Measurements from ENCODE around the gene CDC6. TPM values are rescaled to one million over a fixed set of nuclear protein-coding genes. Genes with fewer than 3 reads are reported as not detected.
"Not testable (repeated sequence)": the region's sequence is repeated elsewhere in the genome, so short reads cannot be mapped to it uniquely, and the experiment has no call there.

The CDC6 gene
- total RNA-seq, 1 donor from 2014 or later = 2.3 TPM

DNA sequence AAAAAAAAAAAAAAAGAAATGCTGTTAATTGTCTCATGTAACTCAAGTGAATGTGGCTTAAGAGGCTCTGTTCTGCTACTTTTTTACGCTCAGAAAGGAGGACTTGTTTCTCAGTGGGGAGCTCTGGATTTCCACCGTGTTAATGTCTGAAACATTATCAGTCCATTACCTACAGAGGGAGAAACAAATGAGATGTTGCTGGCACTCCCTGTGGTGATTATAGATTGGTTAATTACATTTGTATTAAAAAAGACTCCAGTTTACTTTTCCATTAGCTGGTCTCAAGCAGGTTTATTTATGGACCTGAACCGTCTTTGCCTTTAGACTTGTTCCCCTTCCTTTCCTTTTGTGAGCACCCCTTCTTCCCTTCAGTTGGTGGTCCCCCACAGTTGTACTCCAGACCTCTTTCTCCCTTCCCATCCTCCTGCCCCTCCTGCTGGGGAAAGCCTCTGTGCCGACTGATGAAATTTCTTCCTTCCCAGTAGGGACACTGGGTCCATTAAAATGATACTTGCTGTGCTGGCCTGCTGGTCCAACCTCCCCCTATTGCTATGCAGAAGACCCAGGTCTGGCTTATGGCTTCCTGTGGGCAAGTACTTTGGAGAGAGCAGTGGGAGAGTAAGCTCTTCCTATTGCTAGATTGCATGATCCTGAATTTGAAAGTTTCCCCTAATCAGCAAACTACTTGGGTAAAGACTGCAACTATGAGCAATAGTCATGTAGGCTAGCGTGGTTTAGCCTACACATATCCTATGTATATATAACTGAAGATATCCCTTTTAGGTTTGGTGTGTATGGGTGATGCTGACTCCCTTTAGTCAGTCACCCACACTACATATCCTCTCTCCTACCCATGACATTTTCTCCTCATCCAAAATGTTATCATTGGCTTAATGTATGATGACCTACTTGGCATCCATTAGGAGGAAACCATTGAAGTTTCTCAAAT is 8.1 kb downstream of the CDC6 start:
- Histone ChIP-seq H3K4me1 (peaks cover 10% of the 10 kb centered on the region), H3K9me3 (no peaks in the 10 kb centered on the region), H3K27ac (no peak overlapping the region), H3K27me3 (ENCODE audit: low read depth) (no peaks in the 10 kb centered on the region), H3K36me3 (no peaks in the 10 kb centered on the region), H3K4me3 (no peak overlapping the region)
- ATAC-seq (no peak), DNase-seq (no peak)
- intact Hi-C loops (cut with DNase I) = loop anchor here (10.0 kb wide), 1 partner anchor 101 kb away; no protein-coding TSS in a partner anchor
- TF ChIP-seq, protein P1, sequence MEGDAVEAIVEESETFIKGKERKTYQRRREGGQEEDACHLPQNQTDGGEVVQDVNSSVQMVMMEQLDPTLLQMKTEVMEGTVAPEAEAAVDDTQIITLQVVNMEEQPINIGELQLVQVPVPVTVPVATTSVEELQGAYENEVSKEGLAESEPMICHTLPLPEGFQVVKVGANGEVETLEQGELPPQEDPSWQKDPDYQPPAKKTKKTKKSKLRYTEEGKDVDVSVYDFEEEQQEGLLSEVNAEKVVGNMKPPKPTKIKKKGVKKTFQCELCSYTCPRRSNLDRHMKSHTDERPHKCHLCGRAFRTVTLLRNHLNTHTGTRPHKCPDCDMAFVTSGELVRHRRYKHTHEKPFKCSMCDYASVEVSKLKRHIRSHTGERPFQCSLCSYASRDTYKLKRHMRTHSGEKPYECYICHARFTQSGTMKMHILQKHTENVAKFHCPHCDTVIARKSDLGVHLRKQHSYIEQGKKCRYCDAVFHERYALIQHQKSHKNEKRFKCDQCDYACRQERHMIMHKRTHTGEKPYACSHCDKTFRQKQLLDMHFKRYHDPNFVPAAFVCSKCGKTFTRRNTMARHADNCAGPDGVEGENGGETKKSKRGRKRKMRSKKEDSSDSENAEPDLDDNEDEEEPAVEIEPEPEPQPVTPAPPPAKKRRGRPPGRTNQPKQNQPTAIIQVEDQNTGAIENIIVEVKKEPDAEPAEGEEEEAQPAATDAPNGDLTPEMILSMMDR (IDR thresholded peaks at IDR 0.05) = no peak

DNA sequence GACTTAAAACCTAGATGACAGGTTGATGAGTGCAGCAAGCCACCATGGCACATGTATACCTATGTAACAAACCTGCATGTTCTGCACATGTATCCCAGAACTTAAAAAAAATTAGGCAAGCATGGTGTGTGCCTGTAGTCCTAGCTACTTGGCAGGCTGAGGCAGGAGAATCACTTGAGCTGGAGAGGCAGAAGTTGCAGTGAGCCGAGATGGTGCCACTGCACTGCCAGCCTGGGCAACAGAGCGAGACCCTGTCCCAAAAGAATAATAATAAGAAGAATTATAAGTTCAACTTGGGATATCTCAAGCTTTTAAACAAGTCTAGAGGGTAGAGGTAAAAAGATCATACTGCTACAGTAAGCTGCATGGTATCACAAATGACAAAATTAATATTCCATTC is 9.8 kb downstream of the CDC6 start:
- DNase-seq (no peak), ATAC-seq (no peak)
- Histone ChIP-seq H3K27me3 (ENCODE audit: low read depth) (no peaks in the 10 kb centered on the region), H3K36me3 (no peaks in the 10 kb centered on the region), H3K4me3 (no peak overlapping the region), H3K27ac (no peak overlapping the region), H3K9me3 (no peaks in the 10 kb centered on the region), H3K4me1 (peaks cover 10% of the 10 kb centered on the region)
- TF ChIP-seq, protein P1 (IDR thresholded peaks at IDR 0.05) = no peak
- intact Hi-C loops (cut with DNase I) = loop anchor here (10.0 kb wide), 1 partner anchor 103 kb away; no protein-coding TSS in a partner anchor

DNA sequence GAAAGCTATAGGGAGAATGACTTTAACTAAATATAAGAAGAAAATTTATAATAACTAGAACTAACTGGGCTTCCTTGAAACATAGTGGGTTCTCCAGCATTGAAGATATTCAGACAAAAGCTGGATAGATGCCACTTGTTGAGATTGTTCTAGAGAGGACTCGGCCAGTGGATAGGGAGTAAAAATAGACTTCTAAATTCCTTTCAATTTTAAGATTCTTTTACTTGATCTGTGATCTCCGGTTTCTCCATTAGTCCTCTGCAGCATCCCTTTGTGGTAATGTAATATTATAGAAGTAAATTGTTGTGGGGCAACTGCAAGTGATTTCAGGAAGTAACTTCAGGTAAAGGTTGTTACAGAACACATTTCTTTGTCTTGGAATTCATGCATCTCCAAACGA is 11.0 kb downstream of the CDC6 start:
- ATAC-seq (no peak), DNase-seq (no peak)
- no peaks in the 10 kb centered on the region for H3K27me3 ChIP-seq (ENCODE audit: low read depth)
- H3K4me3 ChIP-seq = no peak overlapping the region
- no peak overlapping the region for H3K27ac ChIP-seq
- H3K36me3 ChIP-seq = no peaks in the 10 kb centered on the region
- H3K9me3 ChIP-seq = no peaks in the 10 kb centered on the region
- intact Hi-C loops (cut with DNase I) = loop anchor here (10.0 kb wide), 1 partner anchor 104 kb away; no protein-coding TSS in a partner anchor
- H3K4me1 ChIP-seq = peaks cover 17% of the 10 kb centered on the region
- TF ChIP-seq, protein P1 (IDR thresholded peaks at IDR 0.05) = no peak

DNA sequence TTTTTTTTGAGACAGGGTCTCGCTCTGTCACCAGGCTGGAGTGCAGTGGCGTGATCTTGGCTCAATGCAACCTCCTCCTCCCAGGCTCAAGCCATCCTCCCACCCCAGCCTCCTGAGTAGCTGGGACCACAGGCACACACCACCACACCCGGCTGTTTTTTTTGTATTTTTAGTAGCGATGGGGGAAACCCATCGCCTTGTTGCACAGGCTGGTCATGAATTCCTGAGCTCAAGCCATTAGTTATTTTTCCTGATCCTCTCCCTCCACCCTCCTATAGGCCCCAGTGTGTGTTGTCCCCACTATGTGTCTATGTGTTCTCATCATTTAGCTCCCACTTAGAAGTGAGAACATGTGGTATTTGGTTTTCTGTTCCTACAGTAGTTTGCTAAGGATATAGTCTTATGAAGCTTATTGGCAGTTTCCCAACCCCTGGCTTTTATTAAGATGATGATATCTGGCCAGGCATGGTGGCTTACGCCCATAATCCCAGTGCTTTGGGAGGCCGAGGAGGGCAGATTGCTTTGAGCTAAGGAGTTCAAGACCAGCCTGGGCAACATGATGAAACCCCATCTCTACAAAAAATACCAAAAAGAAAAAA is 11.6 kb downstream of the CDC6 start:
- not testable (repeated sequence) for ATAC-seq; H3K27ac ChIP-seq; H3K4me3 ChIP-seq; H3K9me3 ChIP-seq; H3K27me3 ChIP-seq (ENCODE audit: low read depth); H3K36me3 ChIP-seq; DNase-seq
- intact Hi-C loops (cut with DNase I) = loop anchor here (10.0 kb wide), 1 partner anchor 104 kb away; no protein-coding TSS in a partner anchor
- peaks cover 22% of the 10 kb centered on the region for H3K4me1 ChIP-seq

- DNase-seq (no peak), ATAC-seq (no peak)
- no peaks in the 10 kb centered on the region for H3K9me3 ChIP-seq
- peaks cover 28% of the 10 kb centered on the region for H3K4me1 ChIP-seq
- H3K4me3 ChIP-seq = no peak overlapping the region
- no peaks in the 10 kb centered on the region for H3K27me3 ChIP-seq (ENCODE audit: low read depth)
- no peaks in the 10 kb centered on the region for H3K36me3 ChIP-seq
- intact Hi-C loops (cut with DNase I) = loop anchor here (5.0 to 10.0 kb wide), 2 partner anchors 56 to 113 kb away; partner anchors contain the start of gene TOP2A
- TF ChIP-seq, protein P1 (IDR thresholded peaks at IDR 0.05) = peak; percentile 11
- no peak overlapping the region for H3K27ac ChIP-seq
Observed at GRCh38 chr17:40301315-40301714, 13.6 kb downstream of the CDC6 start.
